ENCODE measurements around the gene CCDC87.
"Not testable (repeated sequence)": the region's sequence is repeated elsewhere in the genome, so short reads cannot be mapped to it uniquely, and the experiment has no call there.

CCDC87 gene

GRCh38 chr11:66616379-66617154 lies 23.7 kb upstream of the CCDC87 start, which contains the start of gene RBM14:
RBM14 (plus strand) TSS chr11:66616630; CDS start chr11:66616721, 91 bp downstream.
- DNase-seq: peak; percentile 99

DNA sequence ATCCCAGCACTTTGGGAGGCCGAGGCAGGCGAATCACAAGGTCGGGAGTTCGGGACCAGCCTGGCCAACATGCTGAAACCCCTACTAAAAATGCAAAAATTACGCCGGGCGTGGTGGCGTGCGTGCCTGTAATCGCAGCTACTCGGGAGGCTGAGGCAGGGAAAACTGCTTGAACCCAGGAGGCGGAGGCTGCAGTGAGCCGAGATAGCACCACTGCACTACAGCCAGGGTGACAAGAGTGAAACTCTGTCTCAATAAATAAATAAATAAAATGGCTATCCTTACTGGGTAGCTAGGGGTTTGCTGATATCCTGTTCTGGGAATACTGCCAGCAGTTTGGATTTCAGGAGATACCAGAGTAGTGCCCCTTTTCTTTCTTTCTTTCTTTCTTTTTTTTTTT lies 21.2 kb upstream of the CCDC87 start:
- no peak for DNase-seq

- no peak for DNase-seq
These were observed 19.6 kb upstream of the CCDC87 start for GRCh38 chr11:66612458-66612857.

DNA sequence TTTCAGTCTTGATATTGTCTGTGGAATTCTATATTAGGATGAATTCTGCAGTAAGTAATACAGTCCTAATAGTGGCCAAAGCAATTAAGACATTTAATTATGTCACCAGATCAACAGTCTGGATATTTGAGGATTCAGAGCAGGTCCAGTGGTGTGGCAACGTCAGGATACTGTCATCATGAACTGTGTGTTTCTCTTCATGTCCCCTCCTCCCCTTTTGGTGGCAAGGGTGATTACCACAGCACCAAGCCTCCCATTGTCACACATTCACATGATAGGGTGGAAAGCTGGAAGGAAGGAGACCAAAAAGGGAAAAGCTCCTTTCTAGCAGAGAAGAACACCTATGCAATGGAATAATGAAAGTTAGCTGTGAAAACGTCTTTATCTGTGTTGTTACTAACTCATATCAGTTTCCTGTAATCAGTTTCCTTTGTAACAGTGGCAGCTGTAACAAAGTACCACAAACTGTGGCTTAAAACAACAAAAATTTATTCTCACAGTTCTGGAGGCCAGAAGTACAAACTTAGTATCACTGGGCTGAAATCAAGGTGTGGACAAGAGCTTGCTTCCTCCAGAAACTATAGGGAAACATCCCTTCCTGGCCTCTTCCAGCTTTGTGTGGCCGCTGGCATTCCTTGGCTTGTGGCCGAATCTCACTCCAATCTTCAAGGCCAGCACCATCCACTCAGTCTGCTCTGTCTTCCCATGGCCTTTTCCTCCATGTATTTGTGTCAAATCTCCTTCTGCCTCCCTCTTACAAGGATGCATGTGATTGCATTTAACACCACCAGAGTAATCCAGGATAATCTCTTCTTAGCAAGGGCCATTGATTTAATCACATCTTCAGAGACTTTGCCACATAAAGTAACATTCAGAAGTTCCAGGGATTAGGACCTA lies 17.1 kb upstream of the CCDC87 start:
- no peak for DNase-seq

- DNase-seq: no peak
These were observed 14.4 kb upstream of the CCDC87 start for GRCh38 chr11:66607126-66607834.

- DNase-seq: not testable (repeated sequence)
These were observed 13.7 kb upstream of the CCDC87 start for GRCh38 chr11:66606608-66607007.

- DNase-seq: no peak
These were observed 11.3 kb upstream of the CCDC87 start for GRCh38 chr11:66604155-66604554.

DNA sequence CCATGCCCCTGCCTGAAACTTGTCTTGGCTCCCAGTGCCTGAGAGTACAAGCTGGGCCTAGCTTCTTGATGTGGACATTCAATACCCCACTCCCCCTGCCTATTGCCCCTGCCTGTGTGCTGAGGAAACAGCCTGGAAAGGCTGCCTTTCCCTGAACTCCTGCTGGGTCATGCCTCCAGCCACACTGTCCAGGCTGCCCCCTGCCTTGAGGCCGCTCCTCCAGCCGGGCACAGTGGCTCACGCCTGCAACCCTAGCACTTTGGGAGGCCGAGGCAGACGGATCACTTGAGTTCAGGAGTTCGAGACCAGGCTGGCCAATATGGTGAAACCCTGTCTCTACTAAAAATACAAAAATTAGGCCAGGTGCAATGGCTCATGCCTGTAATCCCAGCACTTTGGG lies 10.2 kb upstream of the CCDC87 start:
- no peak for DNase-seq

GRCh38 chr11:66600631-66601233 lies 7.9 kb upstream of the CCDC87 start:
- DNase-seq: no peak

GRCh38 chr11:66600219-66600618 lies 7.4 kb upstream of the CCDC87 start:
- no peak for DNase-seq

DNA sequence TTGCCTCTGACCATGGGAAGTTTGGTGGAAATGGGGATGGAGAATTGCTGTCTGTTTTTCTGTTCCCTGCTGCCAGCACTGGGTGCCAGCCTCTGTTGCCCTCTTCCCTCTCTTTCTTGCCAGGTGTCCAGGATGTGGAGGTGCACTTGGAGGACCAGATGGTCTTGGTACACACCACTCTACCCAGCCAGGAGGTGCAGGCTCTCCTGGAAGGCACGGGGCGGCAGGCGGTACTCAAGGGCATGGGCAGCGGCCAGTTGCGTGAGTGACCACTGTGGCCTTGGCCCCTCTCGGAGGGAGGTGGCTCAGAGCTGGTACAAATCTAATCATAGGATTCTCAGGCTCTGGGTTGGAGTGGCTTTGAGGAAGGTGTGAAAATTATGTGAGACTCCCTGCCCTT lies 6.1 kb upstream of the CCDC87 start:
- DNase-seq: no peak

GRCh38 chr11:66595245-66595904 lies 2.5 kb upstream of the CCDC87 start:
- DNase-seq: no peak

DNA sequence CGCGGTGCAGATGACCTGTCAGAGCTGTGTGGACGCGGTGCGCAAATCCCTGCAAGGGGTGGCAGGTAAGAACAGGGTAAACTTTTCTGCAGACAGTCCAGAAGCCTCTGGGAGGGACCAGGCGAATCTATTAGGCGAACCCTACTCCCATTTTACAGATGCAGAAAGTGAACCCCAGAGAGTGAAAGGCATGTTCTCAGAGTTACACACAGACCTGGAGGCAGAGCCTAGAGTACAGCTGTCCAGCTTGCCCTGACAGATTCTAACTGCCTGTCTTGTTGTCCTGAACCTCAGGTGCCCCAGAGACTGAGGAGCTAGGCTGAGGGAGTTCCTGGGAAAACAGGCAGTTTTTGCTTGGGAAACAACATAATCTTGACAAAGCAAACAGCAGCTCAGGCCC lies 787 bp upstream of the CCDC87 start:
- DNase-seq: no peak

- DNase-seq: no peak
These were observed 406 bp upstream of the CCDC87 start for GRCh38 chr11:66593303-66593635.

GRCh38 chr11:66591175-66591574 lies 1.7 kb downstream of the CCDC87 start:
- DNase-seq: no peak

DNA sequence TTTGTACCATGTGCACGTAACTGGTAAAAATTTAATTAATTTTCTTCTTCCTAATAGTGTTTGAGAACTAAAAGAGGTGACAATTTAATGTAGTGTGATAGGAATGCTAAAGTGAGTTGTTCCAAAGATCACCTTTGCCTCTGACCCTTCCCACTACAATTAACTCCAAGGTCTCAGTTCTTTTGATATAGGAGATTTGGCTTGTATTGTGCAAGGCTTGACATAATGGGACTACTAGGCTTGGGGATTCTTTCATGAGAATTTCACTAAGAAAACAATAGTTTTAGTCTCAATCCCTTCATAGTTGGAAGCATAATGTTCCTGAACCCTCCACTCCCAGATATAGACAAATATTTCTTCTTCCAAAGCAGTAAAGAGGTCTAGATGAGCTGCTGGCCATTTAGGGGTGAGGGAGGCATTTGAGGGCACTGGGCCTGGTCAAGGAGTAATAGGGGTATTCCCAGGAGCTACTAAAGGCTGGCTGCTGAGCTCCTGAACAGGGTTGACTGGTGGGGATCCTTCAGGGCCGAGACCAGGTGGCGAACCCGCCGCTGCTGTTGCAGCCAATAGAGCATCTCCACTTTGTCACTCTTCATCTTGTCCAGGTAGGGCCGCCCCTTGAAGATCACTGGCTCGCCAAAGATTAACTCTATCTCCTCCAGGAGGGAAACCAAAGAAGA lies 2.7 kb downstream of the CCDC87 start:
- DNase-seq: no peak

- not testable (repeated sequence) for DNase-seq
These were observed 3.5 kb downstream of the CCDC87 start for GRCh38 chr11:66589315-66589714.

GRCh38 chr11:66586136-66586535 lies 6.7 kb downstream of the CCDC87 start:
- DNase-seq: no peak

DNA sequence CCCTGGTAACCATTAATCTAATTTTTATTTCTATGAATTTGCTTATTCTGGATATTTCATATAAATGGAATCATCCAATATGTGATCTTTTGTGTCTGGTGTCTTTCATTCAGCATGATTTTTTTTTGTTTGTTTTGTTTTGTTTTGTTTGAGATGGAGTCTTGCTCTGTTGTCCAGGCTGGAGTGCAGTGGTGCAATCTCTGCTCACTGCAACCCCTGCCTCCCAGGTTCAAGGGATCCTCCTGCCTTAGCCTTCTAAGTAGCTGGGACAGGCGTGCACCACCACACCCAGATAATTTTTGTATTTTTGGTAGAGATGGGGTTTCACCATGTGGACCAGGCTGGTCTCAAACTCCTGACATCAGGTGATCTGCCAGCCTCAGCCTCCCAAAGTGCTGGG lies 7.4 kb downstream of the CCDC87 start:
- not testable (repeated sequence) for DNase-seq

- DNase-seq: not testable (repeated sequence)
These were observed 10.2 kb downstream of the CCDC87 start for GRCh38 chr11:66582565-66583147.

- DNase-seq: no peak
These were observed 11.6 kb downstream of the CCDC87 start for GRCh38 chr11:66581261-66581660.
